SKM-1 (cell line): ENCODE results near the gene C21orf58.

Experiments used
- DNase-seq: peaks from one replicate; lab custom pipeline; 2025; ENCODE audit not compliant: unreplicated experiment; lab: John Stamatoyannopoulos, UW

Gene C21orf58

GRCh38 chr21:46354046-46354445 is 30.4 kb upstream of the C21orf58 start:
- DNase-seq: no peak

- no peak for DNase-seq
These were observed 29.2 kb upstream of the C21orf58 start for GRCh38 chr21:46352913-46353312.

- no peak for DNase-seq
These were observed 28.5 kb upstream of the C21orf58 start for GRCh38 chr21:46352164-46352515.

GRCh38 chr21:46351476-46352163 is 27.9 kb upstream of the C21orf58 start:
- DNase-seq: no peak

GRCh38 chr21:46350981-46351380 is 27.3 kb upstream of the C21orf58 start:
- DNase-seq: no peak

GRCh38 chr21:46350571-46350970 is 26.9 kb upstream of the C21orf58 start:
- DNase-seq: no peak

- no peak for DNase-seq
These were observed 25.6 kb upstream of the C21orf58 start for GRCh38 chr21:46349134-46349760.

GRCh38 chr21:46347791-46348381 is 24.2 kb upstream of the C21orf58 start:
- no peak for DNase-seq

GRCh38 chr21:46347203-46347550 is 23.5 kb upstream of the C21orf58 start:
- no peak for DNase-seq

GRCh38 chr21:46346296-46347202 is 22.9 kb upstream of the C21orf58 start:
- no peak for DNase-seq

GRCh38 chr21:46345861-46346260 is 22.2 kb upstream of the C21orf58 start:
- DNase-seq: no peak

- DNase-seq: no peak
These were observed 20.7 kb upstream of the C21orf58 start for GRCh38 chr21:46344219-46344915.

- no peak for DNase-seq
These were observed 17.3 kb upstream of the C21orf58 start for GRCh38 chr21:46340998-46341397.

- no peak for DNase-seq
These were observed 12.9 kb upstream of the C21orf58 start for GRCh38 chr21:46336603-46337002.

- DNase-seq: no peak
These were observed 10.9 kb upstream of the C21orf58 start for GRCh38 chr21:46334351-46335140.

GRCh38 chr21:46329796-46330195 is 6.1 kb upstream of the C21orf58 start:
- DNase-seq: no peak

GRCh38 chr21:46328151-46328550 is 4.5 kb upstream of the C21orf58 start:
- no peak for DNase-seq

- DNase-seq: no peak
These were observed 4.0 kb upstream of the C21orf58 start for GRCh38 chr21:46327711-46328110.

- DNase-seq: no peak
These were observed 2.5 kb upstream of the C21orf58 start for GRCh38 chr21:46326110-46326703.
